SK-N-SH (cell line): ENCODE measurements around the gene ADD2. TPM values are rescaled to one million over a fixed set of nuclear protein-coding genes. Genes with fewer than 3 reads are reported as not detected.

Experiments used
- CTCF ChIA-PET: fragments of 300-600, 350-600 bp; formaldehyde crosslinking; extraction: SDS; loops from one replicate; lab custom pipeline; 2021; lab: Yijun Ruan, JAX
- POLR2A ChIA-PET: fragments of 350-600 bp; sonication (Branson Sonifier 250); formaldehyde crosslinking; extraction: SDS; loops from one replicate; lab custom pipeline; 2020; ENCODE audit warnings: antibody characterized with exemption, inconsistent platforms; lab: Yijun Ruan, JAX
- DNase-seq: peaks from one replicate; pipeline ENCODE4 v3.0.0; 2012
- H2AFZ ChIP-seq: fragments of 200-600 bp; sonication (generic); 2 replicates; pipeline ENCODE4 v1.8.1; 2016; ENCODE audit warnings: antibody characterized with exemption, mild to moderate bottlenecking, low read depth
- H3F3A ChIP-seq: fragments of 200-600 bp; sonication (generic); replicated peaks from 2 replicates; pipeline ENCODE3; 2016; ENCODE audit warnings: antibody characterized with exemption, mild to moderate bottlenecking; ENCODE audit not compliant: insufficient read depth
- H3K27ac ChIP-seq, 2 experiments: fragments of 200-500 bp in 1 of 2; fragments of 200-600 bp in 1 of 2; sonication (Bioruptor generic) in 1 of 2; sonication (generic), shearing (Covaris generic) in 1 of 2; 2 replicates each; pipeline versions ENCODE4 v1.5.1 to v1.6.1; 2014 to 2016; ENCODE audit warnings: low read depth in 2 of 2, inconsistent platforms in 1 of 2, low read length in 1 of 2, mild to moderate bottlenecking in 1 of 2, mixed read lengths in 1 of 2
- H3K27me3 ChIP-seq: fragments of 200-600 bp; sonication (generic), shearing (Covaris generic); 2 replicates; pipeline ENCODE4 v1.6.1; 2016; ENCODE audit warnings: mixed run types; ENCODE audit not compliant: insufficient read depth
- H3K36me3 ChIP-seq, 2 experiments: fragments of 200-500 bp in 1 of 2; fragments of 200-600 bp in 1 of 2; sonication (Bioruptor generic) in 1 of 2; sonication (generic) in 1 of 2; replicated peaks in 1 of 2; 2 replicates each; pipeline versions ENCODE3 to v1.5.1; 2014 to 2016; ENCODE audit warnings: low read length in 1 of 2, mild to moderate bottlenecking in 1 of 2; ENCODE audit not compliant: insufficient read depth in 2 of 2, control insufficient read depth in 1 of 2
- H3K4me1 ChIP-seq, 2 experiments: fragments of 200-500 bp in 1 of 2; fragments of 200-600 bp in 1 of 2; sonication (Bioruptor generic) in 1 of 2; sonication (generic), shearing (Covaris generic) in 1 of 2; 2 replicates each; pipeline versions ENCODE4 v1.5.1 to v1.6.1; 2014 to 2016; ENCODE audit warnings: low read depth in 1 of 2, low read length in 1 of 2, mixed run types in 1 of 2; ENCODE audit not compliant: insufficient read depth in 2 of 2, control insufficient read depth in 1 of 2
- H3K4me2 ChIP-seq: fragments of 200-600 bp; sonication (generic), shearing (Covaris generic); 2 replicates; pipeline ENCODE4 v1.6.1; 2017; ENCODE audit warnings: mixed run types
- H3K4me3 ChIP-seq, 2 experiments: fragments of 200-500 bp in 1 of 2; fragments of 200-600 bp in 1 of 2; sonication (Bioruptor generic) in 1 of 2; sonication (generic), shearing (Covaris generic) in 1 of 2; 2 replicates each; pipeline versions ENCODE4 v1.5.1 to v1.8.1; 2014 to 2016; ENCODE audit warnings: low read depth in 2 of 2, inconsistent platforms in 1 of 2, low read length in 1 of 2, mild to moderate bottlenecking in 1 of 2, mixed read lengths in 1 of 2, moderate library complexity in 1 of 2
- H3K79me2 ChIP-seq: fragments of 200-600 bp; sonication (generic); 2 replicates; pipeline ENCODE4 v1.8.1; 2017; ENCODE audit warnings: mild to moderate bottlenecking; ENCODE audit not compliant: insufficient read depth
- H3K9ac ChIP-seq: fragments of 200-600 bp; sonication (generic); 2 replicates; pipeline ENCODE4 v1.6.1; 2017; ENCODE audit warnings: mixed run types
- H3K9me2 ChIP-seq: fragments of 200-600 bp; sonication (generic); 2 replicates; pipeline ENCODE4 v1.6.1; 2017; ENCODE audit warnings: mixed run types
- H3K9me3 ChIP-seq: fragments of 200-600 bp; sonication (generic); 2 replicates; pipeline ENCODE4 v1.6.1; 2017; ENCODE audit warnings: mixed run types, mild to moderate bottlenecking, moderate library complexity
- H4K20me1 ChIP-seq: fragments of 200-600 bp; sonication (generic); 2 replicates; pipeline ENCODE4 v1.6.1; 2017; ENCODE audit warnings: mild to moderate bottlenecking, mixed run types; ENCODE audit not compliant: insufficient read depth
- EZH2phosphoT487 ChIP-seq: fragments of 200-600 bp; sonication (generic); IDR thresholded peaks from 2 replicates; pipeline ENCODE4 v1.6.1; 2017; ENCODE audit warnings: low read depth, mixed run types, mild to moderate bottlenecking, antibody characterized with exemption, moderate library complexity, borderline replicate concordance
- FOSL2 ChIP-seq: IDR thresholded peaks from 2 replicates; pipeline ENCODE4 v1.4.0; 2012; ENCODE audit warnings: low read depth, mild to moderate bottlenecking, moderate library complexity, borderline replicate concordance
- FOXJ3 ChIP-seq: sonication (generic); formaldehyde crosslinking; IDR thresholded peaks from 2 replicates; pipeline ENCODE4 v1.5.1; 2020; ENCODE audit warnings: mild to moderate bottlenecking, missing genetic modification reagents
- GATA2 ChIP-seq: sonication (generic); formaldehyde crosslinking; IDR thresholded peaks from 2 replicates; pipeline ENCODE4 v1.5.0; 2020; ENCODE audit warnings: mild to moderate bottlenecking, missing genetic modification reagents
- JUND ChIP-seq: IDR thresholded peaks from 2 replicates; pipeline ENCODE4 v1.4.0; 2012
- MAX ChIP-seq: IDR thresholded peaks from 2 replicates; pipeline ENCODE4 v1.4.0; 2012; ENCODE audit warnings: low read depth
- NFIC ChIP-seq: IDR thresholded peaks from 2 replicates; pipeline ENCODE4 v1.4.0; 2012; ENCODE audit warnings: borderline replicate concordance
- POLR2AphosphoS5 ChIP-seq: IDR thresholded peaks from 2 replicates; pipeline ENCODE4 v1.6.1; 2012; ENCODE audit warnings: low read depth, low read length
- RCOR1 ChIP-seq: fragments of 150-350 bp; IDR thresholded peaks from 2 replicates; pipeline ENCODE4 v1.6.1; 2017; ENCODE audit warnings: antibody characterized with exemption, low read length
- RFX5 ChIP-seq: IDR thresholded peaks from 2 replicates; pipeline ENCODE4 v1.6.1; 2012; ENCODE audit warnings: mild to moderate bottlenecking, improper control_type of control experiment, low read length
- RXRA ChIP-seq: IDR thresholded peaks from 2 replicates; pipeline ENCODE4 v1.4.0; 2012; ENCODE audit warnings: low read depth, mild to moderate bottlenecking, borderline replicate concordance
- SIN3A ChIP-seq: IDR thresholded peaks from 2 replicates; pipeline ENCODE4 v1.6.1; 2012; ENCODE audit warnings: low read depth, mild to moderate bottlenecking, low read length, moderate library complexity, borderline replicate concordance
- SMC3 ChIP-seq: IDR thresholded peaks from 2 replicates; pipeline ENCODE4 v1.6.1; 2012; ENCODE audit warnings: low read depth, low read length, improper control_type of control experiment
- TAF1 ChIP-seq: IDR thresholded peaks from 2 replicates; pipeline ENCODE4 v1.6.1; 2012; ENCODE audit warnings: low read depth, mild to moderate bottlenecking, low read length, moderate library complexity, borderline replicate concordance
- TCF12 ChIP-seq: IDR thresholded peaks from 2 replicates; pipeline ENCODE4 v1.4.0; 2012
- ZBTB33 ChIP-seq: IDR thresholded peaks from 2 replicates; pipeline ENCODE4 v1.4.0; 2012; ENCODE audit warnings: low read depth, borderline replicate concordance
- WGBS: methylation state at CpG from one replicate; pipeline ENCODE4 v1.1.6; 2017; ENCODE audit warnings: low lambda C conversion rate; 5-methylcytosine and 5-hydroxymethylcytosine counted together
- polyA plus RNA-seq, 3 experiments: library from polyadenylated mRNA; depleted of rRNA; stranded (reverse); fragments of >200 nt; gene quantifications; 2 replicates each; pipeline ENCODE4 v1.2.3, GENCODE V29; 2012
- TF ChIP-seq, protein P1 (sequence below): fragments of 200-600 bp; sonication (generic); IDR thresholded peaks from 2 replicates; pipeline ENCODE4 v1.6.1; 2017; ENCODE audit warnings: antibody characterized with exemption, mild to moderate bottlenecking, moderate library complexity
- TF ChIP-seq, protein P2 (sequence below): fragments of 150-350 bp; IDR thresholded peaks from 2 replicates; pipeline ENCODE4 v1.6.1; 2017; ENCODE audit warnings: antibody characterized with exemption, low read length, low read depth, borderline replicate concordance

The ADD2 gene
- polyA plus RNA-seq, 1 of the 3 experiments (the other 2 are of a cell fraction): 0.30 TPM

GRCh38 chr2:70769450-70769849 lies 1.4 kb upstream of the ADD2 start:
- DNase-seq: no peak
- H3K9me3 ChIP-seq: no peaks in the 10 kb centered on the region
- H3K27ac ChIP-seq: no peak overlapping the region
- H3K27me3 ChIP-seq: peaks cover 25% of the 10 kb centered on the region
- TF ChIP-seq, protein P1, sequence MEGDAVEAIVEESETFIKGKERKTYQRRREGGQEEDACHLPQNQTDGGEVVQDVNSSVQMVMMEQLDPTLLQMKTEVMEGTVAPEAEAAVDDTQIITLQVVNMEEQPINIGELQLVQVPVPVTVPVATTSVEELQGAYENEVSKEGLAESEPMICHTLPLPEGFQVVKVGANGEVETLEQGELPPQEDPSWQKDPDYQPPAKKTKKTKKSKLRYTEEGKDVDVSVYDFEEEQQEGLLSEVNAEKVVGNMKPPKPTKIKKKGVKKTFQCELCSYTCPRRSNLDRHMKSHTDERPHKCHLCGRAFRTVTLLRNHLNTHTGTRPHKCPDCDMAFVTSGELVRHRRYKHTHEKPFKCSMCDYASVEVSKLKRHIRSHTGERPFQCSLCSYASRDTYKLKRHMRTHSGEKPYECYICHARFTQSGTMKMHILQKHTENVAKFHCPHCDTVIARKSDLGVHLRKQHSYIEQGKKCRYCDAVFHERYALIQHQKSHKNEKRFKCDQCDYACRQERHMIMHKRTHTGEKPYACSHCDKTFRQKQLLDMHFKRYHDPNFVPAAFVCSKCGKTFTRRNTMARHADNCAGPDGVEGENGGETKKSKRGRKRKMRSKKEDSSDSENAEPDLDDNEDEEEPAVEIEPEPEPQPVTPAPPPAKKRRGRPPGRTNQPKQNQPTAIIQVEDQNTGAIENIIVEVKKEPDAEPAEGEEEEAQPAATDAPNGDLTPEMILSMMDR: no peak
- TF ChIP-seq POLR2AphosphoS5: no peak
- no peak for TF ChIP-seq NFIC
- no peak for TF ChIP-seq SMC3
- no peak for TF ChIP-seq EZH2phosphoT487
- TF ChIP-seq RCOR1: no peak
- no peak for TF ChIP-seq MAX
- no peak for TF ChIP-seq RXRA
- TF ChIP-seq TCF12: no peak
- no peak for TF ChIP-seq TAF1
- TF ChIP-seq FOXJ3: no peak
- TF ChIP-seq JUND: no peak
- no peak for TF ChIP-seq FOSL2
- TF ChIP-seq GATA2 (CRISPR knock-in tag): no peak
- no peak for TF ChIP-seq SIN3A
- TF ChIP-seq, protein P2, sequence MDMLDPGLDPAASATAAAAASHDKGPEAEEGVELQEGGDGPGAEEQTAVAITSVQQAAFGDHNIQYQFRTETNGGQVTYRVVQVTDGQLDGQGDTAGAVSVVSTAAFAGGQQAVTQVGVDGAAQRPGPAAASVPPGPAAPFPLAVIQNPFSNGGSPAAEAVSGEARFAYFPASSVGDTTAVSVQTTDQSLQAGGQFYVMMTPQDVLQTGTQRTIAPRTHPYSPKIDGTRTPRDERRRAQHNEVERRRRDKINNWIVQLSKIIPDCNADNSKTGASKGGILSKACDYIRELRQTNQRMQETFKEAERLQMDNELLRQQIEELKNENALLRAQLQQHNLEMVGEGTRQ: no peak
- no peak for TF ChIP-seq ZBTB33
- TF ChIP-seq RFX5: no peak
- H3K4me1 ChIP-seq: peaks cover 0 to 10% of the 10 kb centered on the region in 2 experiments; a peak in 2 of 4 replicates
- H3K9me2 ChIP-seq: no peaks in the 10 kb centered on the region
- H3K4me2 ChIP-seq: no peak overlapping the region
- H3K36me3 ChIP-seq: no peaks in the 10 kb centered on the region
- no peaks in the 10 kb centered on the region for H3F3A ChIP-seq
- H4K20me1 ChIP-seq: no peaks in the 10 kb centered on the region
- CTCF ChIA-PET: interaction anchor here (0.6 to 4.1 kb wide), 20 partner anchors 8 to 466 kb away, joined by 3 to 40 read pairs (median 10); partner anchors contain the start of genes FAM136A and FIGLA
- no peak overlapping the region for H2AFZ ChIP-seq
- POLR2A ChIA-PET: interaction anchor here (0.6 kb wide), 2 partner anchors 22 to 480 kb away, joined by 3 to 4 read pairs; no protein-coding TSS in a partner anchor
- no peak overlapping the region for H3K4me3 ChIP-seq
- no peaks in the 10 kb centered on the region for H3K79me2 ChIP-seq
- 52% methylated on average over 2 of the region's 2 CpGs for WGBS
- H3K9ac ChIP-seq: no peak overlapping the region
